CMK (cell line): Measurements from ENCODE around the gene ABCB6.
A peak's percentile ranks its signal among the peaks of the same experiment; 100 is the strongest.
"Not testable (repeated sequence)": the region's sequence is repeated elsewhere in the genome, so short reads cannot be mapped to it uniquely, and the experiment has no call there.

Source experiments
- DNase-seq: peaks from one replicate; pipeline ENCODE4 v3.0.0-alpha.2; 2010; ENCODE audit warnings: low read depth

ABCB6 gene

DNA sequence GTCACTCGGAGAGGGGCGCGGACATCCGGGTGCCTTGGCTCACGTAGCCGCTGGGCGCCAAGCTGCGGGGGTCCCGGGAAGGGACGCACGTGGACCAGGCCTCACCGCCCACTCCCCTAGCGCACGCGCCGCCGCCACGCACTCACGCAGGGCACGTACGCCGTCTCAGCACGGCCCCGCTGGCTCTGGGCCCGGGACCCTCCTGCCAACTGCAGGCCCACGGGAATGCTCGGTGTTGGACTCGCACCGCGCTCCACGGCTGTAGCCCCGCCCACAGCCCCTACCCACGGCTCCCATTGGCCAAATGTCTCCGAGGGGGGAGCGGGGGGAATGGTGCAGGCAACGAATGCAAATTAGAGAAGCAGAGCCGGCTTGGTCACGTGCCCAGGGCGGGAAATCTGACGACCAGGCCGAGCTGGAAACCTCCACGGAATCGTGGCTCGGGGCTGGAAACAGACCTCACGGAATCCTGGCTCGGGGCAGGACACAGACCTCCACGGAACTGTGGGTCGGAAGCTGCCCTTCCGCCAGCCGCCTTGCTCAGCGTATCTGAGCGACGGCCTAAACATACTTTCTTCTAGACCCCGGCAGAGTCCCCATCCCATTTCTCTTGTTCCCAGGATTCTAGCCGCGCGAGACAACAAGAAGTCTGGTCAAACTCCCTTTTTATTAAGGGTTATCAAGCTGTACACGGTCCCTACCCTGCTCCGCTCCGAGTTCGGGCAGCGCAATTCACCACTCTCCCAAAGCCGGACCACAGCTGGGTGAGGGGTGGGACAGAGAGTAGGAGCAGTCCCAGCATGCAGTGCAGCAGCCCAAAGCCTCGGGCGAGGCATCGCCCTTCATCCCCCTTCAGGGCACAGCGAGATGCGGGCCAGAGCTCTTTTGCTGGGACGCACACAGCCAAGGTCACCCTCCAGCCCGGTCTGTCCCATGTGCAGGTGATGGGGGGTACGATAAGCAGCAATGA is at the start of gene ABCB6:
ABCB6 (minus strand) TSS at position 227 of the 970 bp plus-strand sequence. CDS start 285 bp downstream, outside the sequence.
- peak; percentile 77 for DNase-seq

DNA sequence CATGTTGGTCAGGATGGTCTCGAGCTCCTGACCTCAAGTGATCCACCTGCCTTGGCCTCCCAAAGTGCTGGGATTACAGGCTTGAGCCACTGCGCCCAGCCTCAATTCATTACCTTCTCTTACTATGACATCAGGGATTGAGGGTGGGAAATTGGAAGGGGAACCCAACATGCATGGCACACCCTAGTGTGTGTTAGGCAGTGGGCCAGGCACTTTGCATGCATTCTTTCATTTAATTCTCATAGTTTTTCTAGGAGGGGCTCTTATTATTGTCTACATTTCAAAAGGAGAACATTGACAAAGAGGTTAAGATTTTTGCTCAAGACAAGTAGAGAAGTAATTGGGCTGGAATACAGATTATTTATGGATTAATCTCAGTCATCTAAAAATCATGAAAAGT is 49.5 kb upstream of the ABCB6 start:
- DNase-seq = no peak

DNA sequence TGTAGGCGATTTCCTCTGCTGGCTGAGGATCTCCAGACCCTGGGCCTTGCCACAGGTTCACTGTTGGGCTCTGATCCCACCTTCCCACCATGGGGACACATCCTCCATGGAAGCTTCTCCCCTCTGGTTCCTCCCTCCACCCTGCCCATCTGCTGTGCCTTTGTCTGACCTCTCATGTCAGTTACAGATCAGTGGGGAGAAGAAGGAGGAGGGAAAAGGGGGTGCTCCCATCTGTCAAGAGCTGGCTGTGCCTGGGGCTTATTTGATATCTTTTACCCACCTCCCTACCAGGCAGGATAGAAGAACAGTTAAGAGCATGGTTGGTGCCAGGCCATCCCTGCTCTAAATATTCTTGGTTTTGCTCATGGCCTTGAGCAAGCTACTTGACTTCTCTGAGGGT is 48.1 kb upstream of the ABCB6 start:
- no peak for DNase-seq

DNA sequence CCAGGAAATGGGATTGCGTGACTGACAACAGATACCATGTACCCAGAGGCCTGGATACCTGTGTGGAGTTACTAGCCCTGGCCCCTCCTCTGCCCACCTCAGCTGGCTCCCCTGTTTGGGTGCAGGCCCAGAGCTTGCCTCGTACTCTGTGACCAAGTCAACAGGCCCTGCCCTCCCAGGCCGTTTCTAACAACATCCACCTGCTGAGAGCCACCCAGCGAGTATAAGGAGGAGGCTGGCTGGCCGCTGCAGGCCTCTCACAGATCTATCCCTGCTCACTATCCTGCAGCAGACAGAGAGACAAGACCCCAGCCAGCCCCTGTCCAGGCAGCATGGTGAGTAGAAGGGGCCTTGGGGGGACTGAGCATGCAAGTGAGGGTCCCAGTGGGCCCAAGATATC is 47.5 kb upstream of the ABCB6 start:
- DNase-seq = no peak

DNA sequence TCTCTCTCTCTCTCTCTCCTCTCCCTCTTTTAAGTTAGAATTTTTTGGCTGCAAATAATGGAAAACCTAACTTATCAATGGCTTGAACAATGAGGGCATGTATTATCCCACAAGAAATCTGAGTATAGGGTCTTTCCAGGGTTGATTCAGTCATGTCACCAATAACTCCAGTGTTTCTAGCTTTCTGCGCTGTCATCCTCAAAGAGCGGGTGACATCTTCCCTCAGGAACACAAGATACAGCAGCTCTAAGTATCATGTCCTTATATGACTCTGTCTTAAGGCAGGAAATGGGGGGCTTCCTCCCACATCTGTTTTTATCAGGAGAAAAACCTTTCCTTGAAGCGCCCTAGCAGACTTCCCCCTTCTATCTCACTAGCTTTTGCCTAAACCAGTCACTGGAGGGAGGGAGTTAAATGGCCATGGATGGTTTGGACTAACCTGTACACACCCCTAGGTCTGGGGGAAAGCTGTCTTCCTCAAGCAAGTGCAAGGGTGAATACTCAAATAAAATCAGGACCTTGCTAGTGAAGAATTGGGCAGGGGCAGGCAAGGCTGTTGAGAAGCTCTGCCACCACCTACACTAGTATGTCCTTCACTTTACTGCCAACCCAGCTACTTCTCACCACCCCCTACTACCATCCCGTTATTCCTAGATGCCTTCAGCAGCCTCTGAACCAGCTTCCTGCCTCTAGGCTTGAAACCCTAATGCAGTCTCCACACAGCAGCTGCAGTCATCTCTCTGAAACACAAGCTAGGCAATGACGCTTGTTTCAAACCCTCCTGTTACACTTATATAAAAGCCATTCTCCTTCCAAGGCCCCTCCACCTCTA is 42.5 kb upstream of the ABCB6 start:
- no peak for DNase-seq

DNA sequence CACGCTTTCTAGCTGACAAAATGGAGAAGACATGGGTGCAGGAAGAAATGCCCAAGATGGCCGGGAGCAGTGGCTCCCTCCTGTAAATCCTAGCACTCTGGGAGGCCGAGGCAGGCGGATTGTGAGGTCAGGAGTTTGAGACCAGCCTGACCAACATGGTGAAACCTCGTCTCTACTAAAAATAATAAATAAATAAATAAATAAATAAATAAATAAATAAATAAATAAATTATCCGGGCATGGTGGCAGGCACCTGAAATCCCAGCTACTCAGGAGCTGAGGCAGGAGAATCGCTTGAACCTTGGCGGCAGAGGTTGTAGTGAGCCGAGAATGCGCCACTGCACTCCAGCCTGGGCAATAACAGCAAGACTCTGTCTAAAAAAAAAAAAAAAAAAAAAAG is 40.2 kb upstream of the ABCB6 start:
- DNase-seq = not testable (repeated sequence)

DNA sequence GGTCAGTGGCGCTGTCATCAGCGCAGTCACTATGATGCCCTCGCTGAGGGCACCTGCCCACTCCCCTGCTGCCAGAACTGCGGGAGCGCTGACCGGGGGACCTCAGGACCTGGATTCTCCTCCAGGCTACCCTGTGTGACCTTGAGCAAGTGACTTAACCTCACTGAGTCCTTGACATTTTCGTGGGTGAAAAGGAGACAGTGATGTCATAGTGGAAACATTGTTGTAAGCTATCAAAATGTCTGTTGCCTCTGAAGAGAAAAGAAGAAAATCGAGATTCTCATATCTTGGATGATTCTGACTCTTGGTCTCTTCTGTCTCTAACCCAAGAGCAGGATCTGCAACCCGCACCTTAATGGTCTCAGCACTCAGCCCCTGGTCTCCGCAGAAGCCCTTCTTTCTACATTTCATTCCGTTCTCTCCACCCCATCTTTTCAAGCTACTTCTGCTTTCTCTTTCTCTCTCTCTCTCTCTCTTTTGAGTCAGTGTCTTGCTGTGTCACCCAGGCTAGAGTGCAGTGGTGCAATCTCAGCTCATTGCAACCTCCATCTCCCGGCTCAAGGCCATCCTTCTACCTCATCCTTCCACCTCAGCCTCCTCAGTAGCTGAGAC is 35.9 kb upstream of the ABCB6 start:
- DNase-seq = no peak

DNA sequence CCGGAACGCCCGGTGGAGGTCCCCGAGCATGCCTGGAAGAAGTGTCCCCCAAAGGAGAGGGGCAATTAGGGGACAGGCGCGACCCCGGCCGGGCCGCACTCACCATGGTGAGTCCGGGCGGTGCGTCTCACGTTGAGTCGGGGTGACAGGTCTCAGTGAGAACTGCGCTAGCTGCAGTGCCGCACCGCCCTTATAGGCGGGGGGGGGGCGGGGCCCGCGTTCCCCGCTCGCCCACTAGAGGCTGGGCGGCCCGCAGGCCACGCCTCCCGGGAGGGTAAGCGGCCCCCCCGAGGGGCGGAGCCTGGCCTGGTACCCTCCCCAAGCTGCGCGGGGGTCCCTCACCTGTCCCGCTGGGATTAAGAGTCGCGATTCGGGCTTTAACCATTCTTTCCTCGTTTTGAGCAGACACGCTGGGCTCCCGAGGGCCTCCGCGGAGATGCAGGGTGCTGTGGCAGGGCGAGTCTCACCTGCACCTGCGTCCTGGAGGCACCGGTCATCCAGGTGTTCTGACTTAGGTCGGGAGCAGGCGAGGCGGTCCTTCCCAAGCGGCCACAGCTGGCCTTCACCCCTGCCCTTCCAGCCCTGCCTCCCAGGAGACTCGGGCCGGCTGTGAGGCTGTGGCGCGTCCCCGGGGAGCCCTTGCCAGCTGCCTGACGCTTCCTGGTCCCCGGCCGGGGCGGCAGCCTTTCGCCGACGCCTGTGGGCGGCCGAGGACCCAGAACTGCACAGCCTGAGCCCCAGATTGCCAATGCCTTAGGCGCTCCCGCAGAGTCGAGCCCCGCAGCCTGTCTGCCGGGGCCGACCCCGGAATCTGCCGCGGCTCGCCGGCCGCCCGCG is 35.2 kb upstream of the ABCB6 start, which contains the start of gene TUBA4A:
TUBA4A (minus strand) TSS at position 166 of the 837 bp plus-strand sequence; CDS start at position 106, 60 bp downstream.
- DNase-seq = no peak

DNA sequence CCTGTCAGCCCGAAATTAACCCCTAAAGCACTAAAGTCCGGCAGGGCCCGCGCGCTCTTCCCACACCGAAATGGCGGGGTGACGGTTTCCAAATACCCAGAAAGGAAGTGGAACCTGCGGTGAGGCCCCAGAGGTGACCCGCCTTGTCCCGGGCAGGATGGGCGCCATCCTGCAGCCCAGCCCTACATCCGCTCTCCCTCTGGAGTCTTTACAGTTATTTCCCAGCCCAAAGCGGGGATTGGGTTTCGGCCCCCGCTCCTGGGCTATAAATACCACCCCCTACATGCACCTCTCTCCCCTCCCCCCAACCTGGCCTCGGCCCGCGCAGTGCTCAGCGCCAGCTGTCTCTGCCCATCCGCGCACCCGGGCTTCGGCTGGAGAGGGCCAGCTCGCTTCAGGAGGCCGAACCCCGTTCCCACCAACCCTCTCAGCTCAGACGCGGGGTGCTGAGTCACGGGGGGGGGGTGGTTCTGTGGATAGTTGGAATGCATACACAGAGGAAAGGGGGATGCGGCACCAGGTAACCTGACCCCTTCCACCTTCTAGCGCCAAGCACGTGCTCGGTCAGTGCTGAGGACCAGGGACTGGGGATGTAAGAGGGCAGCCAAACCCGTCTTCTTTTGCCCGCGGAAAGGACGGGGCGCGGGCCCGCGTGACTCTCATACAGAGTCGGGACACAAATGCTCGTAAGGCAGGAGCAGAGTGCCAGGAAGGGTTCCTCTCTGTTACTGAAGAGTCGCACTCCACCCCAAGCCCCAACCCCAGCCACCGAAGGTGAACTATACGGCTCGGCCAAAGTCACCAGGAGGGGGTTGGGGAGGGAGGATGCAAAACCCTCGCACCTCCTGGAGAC is 34.4 kb upstream of the ABCB6 start, which contains the start of gene TUBA4B:
TUBA4B (plus strand) TSS at position 344 of the 853 bp plus-strand sequence; CDS start at position 509, 165 bp downstream.
- no peak for DNase-seq

DNA sequence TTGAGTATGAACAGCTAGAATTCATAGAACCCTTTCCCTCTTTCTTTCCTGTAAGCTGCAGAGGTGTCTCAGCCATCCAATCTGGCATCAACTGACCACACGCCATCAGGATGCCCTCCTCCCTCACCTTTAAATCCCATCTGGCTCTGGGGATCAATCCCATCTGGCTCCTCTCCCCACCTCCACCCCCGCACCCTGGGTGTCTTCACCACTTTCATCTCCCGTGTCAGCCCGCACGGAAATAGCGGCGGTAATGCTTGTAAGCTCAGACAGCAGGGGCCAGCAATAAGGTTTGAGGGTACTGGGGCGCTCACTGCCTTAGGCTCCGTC is 33.8 kb upstream of the ABCB6 start:
- DNase-seq = no peak

DNA sequence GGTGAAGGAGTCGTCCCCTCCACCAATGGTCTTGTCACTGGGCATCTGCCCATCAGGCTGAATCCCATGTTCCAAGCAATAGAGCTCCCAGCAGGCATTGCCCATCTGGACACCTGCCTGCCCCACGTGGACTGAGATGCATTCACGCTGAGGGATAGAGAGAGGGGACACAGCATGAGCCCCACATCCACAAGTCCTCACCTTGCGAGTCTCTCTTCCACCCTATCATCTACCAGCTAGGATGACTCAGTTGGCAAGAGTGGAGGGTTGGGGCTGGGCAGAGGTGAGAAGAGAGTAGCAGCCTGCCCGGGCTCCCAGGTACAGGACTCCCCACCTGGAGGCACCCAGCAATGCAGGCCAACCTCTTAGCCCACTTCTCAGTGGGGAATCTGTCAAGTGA is 33.3 kb upstream of the ABCB6 start:
- no peak for DNase-seq

DNA sequence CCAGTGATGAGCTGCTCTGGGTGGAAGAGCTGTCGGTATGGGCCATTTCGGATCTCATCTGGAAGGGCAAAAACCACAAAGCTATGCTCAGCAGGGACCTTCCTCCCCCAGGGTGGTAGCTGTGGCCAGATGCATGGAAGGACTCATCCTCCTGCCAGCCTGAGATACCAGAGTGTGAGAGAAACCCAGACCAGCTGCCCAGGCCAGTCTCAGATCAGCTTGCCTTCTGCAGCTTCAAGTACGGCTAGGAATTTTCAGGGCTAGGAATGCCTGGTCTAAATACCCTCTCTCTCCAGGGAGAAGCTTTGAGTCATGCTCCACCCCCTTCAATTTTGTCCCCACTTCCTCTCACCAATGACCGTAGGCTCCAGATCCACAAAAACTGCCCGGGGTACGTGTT is 32.9 kb upstream of the ABCB6 start:
- DNase-seq = no peak

DNA sequence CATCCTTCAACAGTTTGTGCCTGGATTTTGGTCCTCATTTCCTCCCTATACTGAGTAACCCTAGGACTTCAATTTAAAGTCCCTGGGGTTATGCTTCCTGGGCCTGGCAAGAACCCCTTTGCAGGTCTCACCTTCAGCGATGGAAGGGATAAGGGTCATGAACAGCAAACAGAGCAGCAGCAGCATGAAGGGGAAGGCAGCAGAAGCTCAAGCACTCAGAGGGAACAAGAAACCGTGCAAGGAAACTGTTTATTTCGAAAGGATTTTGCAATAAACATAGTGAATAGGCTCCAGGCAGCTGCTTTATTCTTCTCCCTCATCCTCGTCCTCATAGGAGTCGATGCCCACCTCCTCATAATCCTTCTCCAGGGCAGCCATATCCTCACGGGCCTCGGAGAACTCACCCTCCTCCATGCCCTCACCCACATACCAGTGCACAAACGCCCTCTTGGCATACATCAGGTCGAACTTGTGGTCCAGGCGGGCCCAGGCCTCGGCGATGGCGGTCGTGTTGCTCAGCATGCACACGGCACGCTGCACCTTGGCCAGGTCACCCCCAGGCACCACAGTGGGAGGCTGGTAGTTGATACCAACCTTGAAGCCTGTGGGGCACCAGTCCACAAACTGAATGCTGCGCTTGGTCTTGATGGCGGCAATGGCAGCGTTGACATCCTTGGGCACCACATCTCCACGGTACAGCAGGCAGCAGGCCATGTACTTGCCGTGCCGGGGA is 31.5 kb upstream of the ABCB6 start:
- DNase-seq = no peak

DNA sequence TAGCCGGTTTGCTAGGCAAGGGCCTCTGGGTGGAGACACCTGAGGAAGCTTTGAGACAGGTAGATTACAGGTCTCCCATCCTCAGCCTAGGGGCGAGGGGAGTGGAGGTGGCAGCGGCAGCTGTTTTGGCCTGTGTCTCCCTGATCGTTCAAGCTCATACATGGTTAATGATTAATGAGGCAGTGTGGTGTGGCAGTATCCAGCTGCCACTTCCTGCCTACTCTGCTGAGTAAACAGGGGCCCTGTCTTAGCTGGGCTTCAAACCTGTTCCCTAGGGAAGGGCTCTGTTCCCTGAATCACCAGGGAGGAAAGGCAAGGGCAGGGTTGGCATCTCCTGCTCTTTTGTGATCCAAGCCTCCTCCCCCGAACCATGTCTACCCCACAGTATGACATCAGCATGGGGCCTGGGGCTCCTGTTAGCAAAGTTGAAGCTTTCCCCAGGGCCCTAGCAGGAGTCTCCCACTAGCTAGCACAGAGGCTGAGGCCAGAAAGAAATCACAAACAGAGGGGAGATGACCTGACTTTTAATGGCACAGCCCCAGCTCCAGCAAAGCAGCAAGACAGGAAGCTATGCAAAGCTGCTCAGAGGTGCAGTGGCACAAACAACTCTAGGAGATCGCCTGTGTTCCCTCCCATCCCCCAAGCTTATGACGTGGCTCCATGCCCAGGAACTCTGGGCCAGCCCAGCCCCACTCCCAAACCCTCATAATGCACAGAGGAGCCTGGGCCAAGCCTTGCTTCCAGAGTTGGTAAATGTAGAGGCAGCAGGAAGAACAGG is 30.6 kb upstream of the ABCB6 start:
- no peak for DNase-seq

DNA sequence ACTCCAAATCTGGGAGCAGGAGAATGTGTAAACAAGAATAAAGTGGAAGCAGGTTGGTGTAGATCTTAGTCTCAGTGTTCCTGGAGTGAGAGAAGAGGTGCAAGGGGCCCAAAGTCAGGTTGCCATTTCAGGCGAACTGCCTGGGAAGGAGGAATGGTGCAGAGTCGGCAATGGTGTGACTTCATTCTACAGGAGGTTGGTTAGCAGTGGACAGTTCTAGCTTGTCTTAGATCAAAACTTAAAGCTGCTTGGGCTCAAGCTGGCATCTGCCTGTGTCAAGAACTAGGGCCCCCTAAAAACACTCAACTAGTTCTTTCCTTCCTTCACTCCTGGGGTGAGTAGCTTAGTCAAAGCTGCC is 30.1 kb upstream of the ABCB6 start:
- no peak for DNase-seq

DNA sequence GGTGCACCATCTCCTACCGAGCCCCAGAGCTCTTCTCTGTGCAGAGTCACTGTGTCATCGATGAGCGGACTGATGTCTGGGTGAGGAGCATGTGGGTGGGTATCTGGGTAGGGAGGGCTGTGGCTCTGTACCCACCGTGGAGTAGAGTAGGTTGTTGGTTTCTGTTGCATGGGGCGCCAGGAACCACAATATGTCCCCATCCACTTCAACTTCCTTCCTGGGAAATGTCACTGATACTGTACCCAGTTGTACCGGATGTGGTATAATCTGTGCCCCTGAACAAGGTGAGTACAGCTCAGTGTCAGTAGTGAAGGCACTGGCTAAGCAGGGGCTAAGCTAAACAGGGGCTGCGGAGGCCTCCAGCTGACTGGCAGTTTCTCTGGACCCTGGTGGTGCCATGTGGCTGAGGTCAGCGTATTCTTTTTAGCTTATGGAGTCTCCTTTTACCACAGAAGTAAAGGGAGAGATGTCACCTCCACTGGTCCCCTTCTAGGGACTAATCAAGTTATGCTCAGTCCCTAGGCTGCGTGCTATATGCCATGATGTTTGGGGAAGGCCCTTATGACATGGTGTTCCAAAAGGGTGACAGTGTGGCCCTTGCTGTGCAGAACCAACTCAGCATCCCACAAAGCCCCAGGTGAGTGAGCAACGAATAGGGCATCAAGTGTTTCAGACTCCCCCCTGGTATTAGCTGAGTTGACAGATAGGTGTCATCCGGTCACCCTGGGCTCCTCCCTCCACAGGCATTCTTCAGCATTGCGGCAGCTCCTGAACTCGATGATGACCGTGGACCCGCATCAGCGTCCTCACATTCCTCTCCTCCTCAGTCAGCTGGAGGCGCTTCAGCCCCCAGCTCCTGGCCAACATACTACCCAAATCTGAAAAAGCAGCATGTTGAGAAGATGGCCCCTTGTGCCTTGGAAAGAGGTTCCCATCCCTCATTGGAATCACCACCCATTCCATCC is 29.2 kb upstream of the ABCB6 start:
- DNase-seq = no peak

DNA sequence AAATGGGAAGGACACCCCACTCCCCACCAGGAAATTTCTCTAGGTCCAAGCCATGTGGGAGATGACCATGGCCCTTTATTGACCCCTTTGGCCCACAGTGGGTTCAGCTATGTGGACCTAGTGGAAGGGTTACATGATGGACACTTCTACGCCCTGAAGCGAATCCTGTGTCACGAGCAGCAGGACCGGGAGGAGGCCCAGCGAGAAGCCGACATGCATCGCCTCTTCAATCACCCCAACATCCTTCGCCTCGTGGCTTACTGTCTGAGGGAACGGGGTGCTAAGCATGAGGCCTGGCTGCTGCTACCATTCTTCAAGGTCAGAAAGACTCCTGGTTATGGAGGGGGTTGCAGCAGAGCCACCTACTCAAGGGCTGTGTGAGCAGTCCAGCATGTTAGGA is 27.8 kb upstream of the ABCB6 start:
- no peak for DNase-seq

DNA sequence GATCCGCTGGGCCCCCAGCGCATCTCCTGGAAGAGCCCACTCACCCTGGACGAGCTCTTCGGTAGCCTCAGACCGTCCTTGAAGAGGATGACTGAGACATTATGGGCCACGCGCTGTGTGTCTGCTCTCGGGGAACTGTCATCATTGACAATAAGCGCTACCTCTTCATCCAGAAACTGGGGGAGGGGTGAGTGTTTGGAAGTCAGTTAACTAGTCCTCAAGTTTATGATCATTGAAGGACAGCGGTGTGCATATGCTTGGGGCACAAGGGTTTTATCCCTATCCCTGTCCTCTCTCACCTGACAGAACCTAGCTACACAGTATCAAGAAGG is 27.1 kb upstream of the ABCB6 start:
- DNase-seq = no peak
